Measurements from ENCODE around the gene CYTH1. TPM values are rescaled to one million over a fixed set of nuclear protein-coding genes. Genes with fewer than 3 reads are reported as not detected.
A peak's percentile ranks its signal among the peaks of the same experiment; 100 is the strongest.
"Not testable (repeated sequence)": the region's sequence is repeated elsewhere in the genome, so short reads cannot be mapped to it uniquely, and the experiment has no call there.

CYTH1 gene
- total RNA-seq, 1 experiment from 2014 or later = 14.8 TPM

GRCh38 chr17:78761789-78762406 lies 20.2 kb downstream of the CYTH1 start:
- no peak for DNase-seq (ENCODE audit: low read depth)

GRCh38 chr17:78759969-78760352 lies 22.1 kb downstream of the CYTH1 start:
- no peak for DNase-seq (ENCODE audit: low read depth)

- DNase-seq (ENCODE audit: low read depth) = peak; percentile 45
Measured at GRCh38 chr17:78759203-78759968, 22.7 kb downstream of the CYTH1 start.

- DNase-seq (ENCODE audit: low read depth) = no peak
Measured at GRCh38 chr17:78753316-78754250, 28.5 kb downstream of the CYTH1 start.

GRCh38 chr17:78751447-78752161 lies 30.5 kb downstream of the CYTH1 start:
- DNase-seq (ENCODE audit: low read depth) = no peak

GRCh38 chr17:78751000-78751399 lies 31.1 kb downstream of the CYTH1 start:
- DNase-seq (ENCODE audit: low read depth) = not testable (repeated sequence)

GRCh38 chr17:78748730-78749317 lies 33.2 kb downstream of the CYTH1 start:
- peak; percentile 75 for DNase-seq (ENCODE audit: low read depth)

GRCh38 chr17:78748048-78748729 lies 33.9 kb downstream of the CYTH1 start:
- peak; percentile 15 for DNase-seq (ENCODE audit: low read depth)

GRCh38 chr17:78747488-78747887 lies 34.6 kb downstream of the CYTH1 start:
- no peak for DNase-seq (ENCODE audit: low read depth)

GRCh38 chr17:78746949-78747269 lies 35.2 kb downstream of the CYTH1 start:
- no peak for DNase-seq (ENCODE audit: low read depth)

- no peak for DNase-seq (ENCODE audit: low read depth)
Measured at GRCh38 chr17:78746263-78746948, 35.7 kb downstream of the CYTH1 start.

- peak; percentile 40 for DNase-seq (ENCODE audit: low read depth)
Measured at GRCh38 chr17:78745407-78746088, 36.5 kb downstream of the CYTH1 start.

GRCh38 chr17:78742901-78743300 lies 39.2 kb downstream of the CYTH1 start:
- DNase-seq (ENCODE audit: low read depth) = no peak

- no peak for DNase-seq (ENCODE audit: low read depth)
Measured at GRCh38 chr17:78741644-78742284, 40.3 kb downstream of the CYTH1 start.

GRCh38 chr17:78739331-78739931 lies 42.6 kb downstream of the CYTH1 start:
- DNase-seq (ENCODE audit: low read depth) = no peak

GRCh38 chr17:78738698-78739097 lies 43.4 kb downstream of the CYTH1 start:
- DNase-seq (ENCODE audit: low read depth) = no peak

GRCh38 chr17:78738278-78738677 lies 43.8 kb downstream of the CYTH1 start:
- no peak for DNase-seq (ENCODE audit: low read depth)

- peak; percentile 64 for DNase-seq (ENCODE audit: low read depth)
Measured at GRCh38 chr17:78737332-78737731, 44.7 kb downstream of the CYTH1 start.
